ENCODE data around the gene ZBTB46. TPM values are rescaled to one million over a fixed set of nuclear protein-coding genes. Genes with fewer than 3 reads are reported as not detected.

The ZBTB46 gene
- polyA plus RNA-seq, 1 experiment = 2.0 TPM

- DNase-seq (ENCODE audit: low read depth, low spot score) = no peak
- H3K27ac ChIP-seq (ENCODE audit: low read depth, low read length) = peak overlapping the region; percentile 96
- CTCF ChIA-PET = interaction anchor here (1.0 kb wide), 1 partner anchor 280 kb away, joined by 3 read pairs; no protein-coding TSS in a partner anchor
- H3K27me3 ChIP-seq (ENCODE audit: control insufficient read depth, insufficient read depth, low read length) = no peaks in the 10 kb centered on the region
- POLR2A ChIA-PET = interaction anchor here (0.6 to 2.4 kb wide), 4 partner anchors 8 to 296 kb away, joined by 3 to 11 read pairs (median 5); partner anchors contain the start of genes ARFRP1 and ZGPAT
- TF ChIP-seq CTCF (IDR thresholded peaks at IDR 0.05; ENCODE audit: low read depth, low read length) = no peak
- no peak overlapping the region for H3K4me3 ChIP-seq (ENCODE audit: low read depth, low read length)
- no peaks in the 10 kb centered on the region; the same call in 1 of the 2 replicates for H3K9me3 ChIP-seq (ENCODE audit: control insufficient read depth, insufficient read depth, low read length)
Observed at GRCh38 chr20:63699466-63700198, 131.4 kb downstream of the ZBTB46 start.

- peak; percentile 70 for DNase-seq (ENCODE audit: low read depth, low spot score)
- Histone ChIP-seq H3K27ac (ENCODE audit: low read depth, low read length) (peak overlapping the region; percentile 96), H3K27me3 (ENCODE audit: control insufficient read depth, insufficient read depth, low read length) (no peaks in the 10 kb centered on the region), H3K9me3 (ENCODE audit: control insufficient read depth, insufficient read depth, low read length) (no peaks in the 10 kb centered on the region; the same call in 1 of the 2 replicates), H3K4me3 (ENCODE audit: low read depth, low read length) (peak overlapping the region; percentile 13; the same call in 1 of the 2 replicates)
- ChIA-PET CTCF (interaction anchor here (1.0 kb wide), 1 partner anchor 281 kb away, joined by 3 read pairs; no protein-coding TSS in a partner anchor), POLR2A (interaction anchor here (0.5 to 2.4 kb wide), 7 partner anchors 9 to 297 kb away, joined by 3 to 11 read pairs (median 4); partner anchors contain the start of genes ARFRP1, PTK6 and ZGPAT)
- no peak for TF ChIP-seq CTCF (IDR thresholded peaks at IDR 0.05; ENCODE audit: low read depth, low read length)
Observed at GRCh38 chr20:63698739-63699465, 132.2 kb downstream of the ZBTB46 start.

GRCh38 chr20:63697868-63698545 lies 133.1 kb downstream of the ZBTB46 start:
- Histone ChIP-seq H3K27me3 (ENCODE audit: control insufficient read depth, insufficient read depth, low read length) (no peaks in the 10 kb centered on the region), H3K27ac (ENCODE audit: low read depth, low read length) (peak overlapping the region; percentile 96), H3K4me3 (ENCODE audit: low read depth, low read length) (no peak overlapping the region), H3K9me3 (ENCODE audit: control insufficient read depth, insufficient read depth, low read length) (no peaks in the 10 kb centered on the region; the same call in 1 of the 2 replicates)
- ChIA-PET POLR2A (interaction anchor here (0.5 to 2.4 kb wide), 9 partner anchors 9 to 167 kb away, joined by 3 to 11 read pairs (median 3); partner anchors contain the start of genes ARFRP1, PTK6, TPD52L2 and ZGPAT), CTCF (no interaction called here)
- no peak for TF ChIP-seq CTCF (IDR thresholded peaks at IDR 0.05; ENCODE audit: low read depth, low read length)
- DNase-seq (ENCODE audit: low read depth, low spot score) = no peak

GRCh38 chr20:63697357-63697867 lies 133.7 kb downstream of the ZBTB46 start:
- Histone ChIP-seq H3K4me3 (ENCODE audit: low read depth, low read length) (peak overlapping the region; percentile 36), H3K9me3 (ENCODE audit: control insufficient read depth, insufficient read depth, low read length) (no peaks in the 10 kb centered on the region; the same call in 1 of the 2 replicates), H3K27ac (ENCODE audit: low read depth, low read length) (no peak overlapping the region), H3K27me3 (ENCODE audit: control insufficient read depth, insufficient read depth, low read length) (no peaks in the 10 kb centered on the region)
- CTCF ChIA-PET = no interaction called here
- DNase-seq (ENCODE audit: low read depth, low spot score) = no peak
- POLR2A ChIA-PET = interaction anchor here (0.6 to 2.0 kb wide), 6 partner anchors 10 to 168 kb away, joined by 3 to 11 read pairs (median 3); partner anchors contain the start of genes ARFRP1, TPD52L2 and ZGPAT
- no peak for TF ChIP-seq CTCF (IDR thresholded peaks at IDR 0.05; ENCODE audit: low read depth, low read length)
